Measurements from ENCODE around the gene FAM186B. TPM values are rescaled to one million over a fixed set of nuclear protein-coding genes. Genes with fewer than 3 reads are reported as not detected.
"Not testable (repeated sequence)": the region's sequence is repeated elsewhere in the genome, so short reads cannot be mapped to it uniquely, and the experiment has no call there.

Gene FAM186B
- total RNA-seq, 1 donor from 2014 or later = 0.13 TPM

GRCh38 chr12:49610785-49611184 lies 5.3 kb upstream of the FAM186B start:
- DNase-seq (ENCODE audit: low read depth, low spot score) = not testable (repeated sequence)

- no peak for DNase-seq (ENCODE audit: low read depth, low spot score)
These were observed 4.4 kb upstream of the FAM186B start for GRCh38 chr12:49609875-49610154.

GRCh38 chr12:49609059-49609874 lies 3.8 kb upstream of the FAM186B start:
- DNase-seq (ENCODE audit: low read depth, low spot score) = no peak

- no peak for DNase-seq (ENCODE audit: low read depth, low spot score)
These were observed 583 bp downstream of the FAM186B start for GRCh38 chr12:49604856-49605255.

GRCh38 chr12:49603721-49604120 lies 1.7 kb downstream of the FAM186B start:
- DNase-seq (ENCODE audit: low read depth, low spot score) = no peak

- no peak for DNase-seq (ENCODE audit: low read depth, low spot score)
These were observed 5.5 kb downstream of the FAM186B start for GRCh38 chr12:49599961-49600360.

GRCh38 chr12:49598527-49598926 lies 6.9 kb downstream of the FAM186B start:
- DNase-seq (ENCODE audit: low read depth, low spot score) = no peak

GRCh38 chr12:49588721-49589516 lies 16.5 kb downstream of the FAM186B start:
- DNase-seq (ENCODE audit: low read depth, low spot score) = no peak

GRCh38 chr12:49588281-49588680 lies 17.2 kb downstream of the FAM186B start:
- no peak for DNase-seq (ENCODE audit: low read depth, low spot score)

- DNase-seq (ENCODE audit: low read depth, low spot score) = no peak
These were observed 18.1 kb downstream of the FAM186B start for GRCh38 chr12:49587174-49587908.

- DNase-seq (ENCODE audit: low read depth, low spot score) = no peak
These were observed 19.7 kb downstream of the FAM186B start for GRCh38 chr12:49585477-49586459.

GRCh38 chr12:49584591-49584990 lies 20.8 kb downstream of the FAM186B start:
- no peak for DNase-seq (ENCODE audit: low read depth, low spot score)

- DNase-seq (ENCODE audit: low read depth, low spot score) = no peak
These were observed 21.9 kb downstream of the FAM186B start for GRCh38 chr12:49583366-49584094.

GRCh38 chr12:49582850-49583249 lies 22.6 kb downstream of the FAM186B start:
- no peak for DNase-seq (ENCODE audit: low read depth, low spot score)

GRCh38 chr12:49582201-49582600 lies 23.2 kb downstream of the FAM186B start:
- DNase-seq (ENCODE audit: low read depth, low spot score) = no peak

- DNase-seq (ENCODE audit: low read depth, low spot score) = peak; percentile 37
These were observed 24.6 kb downstream of the FAM186B start for GRCh38 chr12:49580572-49581535.

GRCh38 chr12:49578471-49579112 lies 26.8 kb downstream of the FAM186B start:
- DNase-seq (ENCODE audit: low read depth, low spot score) = no peak

- DNase-seq (ENCODE audit: low read depth, low spot score) = no peak
These were observed 27.7 kb downstream of the FAM186B start for GRCh38 chr12:49577589-49578315.
